Prostate gland (tissue), 2 donors: ENCODE measurements around the gene CPNE2. TPM values are rescaled to one million over a fixed set of nuclear protein-coding genes. Genes with fewer than 3 reads are reported as not detected.

Experiments
- DNase-seq: peaks from one replicate; pipeline ENCODE4 v3.0.0-alpha.2; 2019; ENCODE audit warnings: low spot score
- H3K27ac ChIP-seq, 2 donors: fragments of 200-600 bp; sonication (generic); 2 replicates each; pipeline ENCODE4 v1.5.1; 2017 to 2019
- H3K27me3 ChIP-seq: fragments of 200-600 bp; sonication (generic); replicated peaks from 2 replicates; pipeline ENCODE4 v1.5.1; 2019; ENCODE audit not compliant: insufficient read depth
- H3K36me3 ChIP-seq, 2 donors: fragments of 200-600 bp; sonication (generic); 1 replicate in 1 of 2; 2 replicates in 1 of 2; pipeline versions ENCODE4 v1.5.1 to v1.8.1; 2017 to 2019
- H3K4me1 ChIP-seq: fragments of 200-600 bp; sonication (generic); replicated peaks from 2 replicates; pipeline ENCODE4 v1.5.1; 2019
- H3K4me3 ChIP-seq, 2 donors: fragments of 200-600 bp; sonication (generic); 2 replicates each; pipeline ENCODE4 v1.5.1; 2017 to 2019
- H3K9me3 ChIP-seq: fragments of 200-600 bp; sonication (generic); 2 replicates; pipeline ENCODE4 v1.5.1; 2017
- POLR2A ChIP-seq: fragments of 450-650 bp; IDR thresholded peaks from one replicate; pipeline ENCODE4 v1.6.1; 2016; ENCODE audit warnings: antibody characterized with exemption, mild to moderate bottlenecking
- POLR2AphosphoS5 ChIP-seq: sonication (generic); formaldehyde crosslinking; IDR thresholded peaks from one replicate; pipeline ENCODE4 v1.6.1; 2017; ENCODE audit warnings: antibody characterized with exemption
- WGBS: methylation state at CpG from one replicate; pipeline ENCODE4 v1.1.5; 2018; 5-methylcytosine and 5-hydroxymethylcytosine counted together
- intact Hi-C: fragments of 100-400 bp; cut with DNase I; formaldehyde crosslinking; loops from one replicate; pipeline ENCODE4 v1.14.2; 2022
- total RNA-seq, 2 donors: library from RNA; depleted of rRNA; stranded (reverse); fragments of >200 nt; gene quantifications; one replicate each; pipeline ENCODE4 v1.1.0, GENCODE V29; 2016
- TF ChIP-seq, protein P1 (sequence below), 4 experiments: fragments of 200-600 bp in 2 of 4; fragments of 450-650 bp in 2 of 4; sonication (generic) in 2 of 4; IDR thresholded peaks; 1 replicate in 3 of 4; 2 replicates in 1 of 4; pipeline ENCODE4 v1.5.1; 2016 to 2019; ENCODE audit warnings: antibody characterized with exemption in 4 of 4, mild to moderate bottlenecking in 2 of 4, moderate library complexity in 2 of 4

CPNE2 gene
- total RNA-seq, 2 donors from 2014 or later = 22.3 to 23.3 TPM

DNA sequence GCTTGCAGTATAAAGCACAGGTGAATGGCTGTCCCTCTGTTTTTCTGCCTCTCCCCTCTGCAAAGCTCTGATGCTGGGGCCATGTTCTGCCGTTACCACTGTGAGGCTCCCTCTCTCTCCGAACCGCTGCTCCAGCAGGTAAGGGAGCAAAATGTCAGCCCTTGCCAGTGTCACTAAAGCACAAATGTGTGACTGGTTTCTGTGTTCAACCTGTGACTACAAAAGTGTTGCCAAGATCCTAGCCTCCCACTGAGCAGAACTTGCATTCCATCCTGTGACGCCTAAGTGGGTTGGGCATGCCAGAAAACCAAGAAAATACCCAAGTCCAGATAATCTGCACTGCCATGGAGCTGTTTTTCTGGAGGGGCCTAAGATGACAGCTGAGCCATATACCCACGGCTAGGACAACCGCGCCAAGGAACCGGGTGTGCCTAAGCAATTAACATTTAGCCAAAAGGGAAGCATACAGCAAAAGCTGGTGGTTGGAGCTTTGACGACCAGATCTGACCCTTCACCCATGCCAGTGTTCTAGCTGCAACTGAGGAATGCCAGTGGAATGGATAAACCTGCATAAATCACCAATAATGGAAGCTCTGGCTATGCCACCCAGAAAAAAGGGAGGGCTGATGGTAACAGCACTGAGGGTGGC, 58.4 kb downstream of the CPNE2 start:
- no peak overlapping the region for H3K4me3 ChIP-seq
- H3K27me3 ChIP-seq = no peaks in the 10 kb centered on the region
- H3K36me3 ChIP-seq = peaks cover 0 to 10% of the 10 kb centered on the region in 2 donors
- H3K27ac ChIP-seq = no peak overlapping the region
- 89% methylated on average over 9 of the region's 9 CpGs for whole genome bisulfite sequencing
- intact Hi-C loops = no loop called here
- no peaks in the 10 kb centered on the region for H3K9me3 ChIP-seq
- no peak for DNase-seq
- TF ChIP-seq POLR2A (no peak), POLR2AphosphoS5 (no peak)
- TF ChIP-seq, protein P1, sequence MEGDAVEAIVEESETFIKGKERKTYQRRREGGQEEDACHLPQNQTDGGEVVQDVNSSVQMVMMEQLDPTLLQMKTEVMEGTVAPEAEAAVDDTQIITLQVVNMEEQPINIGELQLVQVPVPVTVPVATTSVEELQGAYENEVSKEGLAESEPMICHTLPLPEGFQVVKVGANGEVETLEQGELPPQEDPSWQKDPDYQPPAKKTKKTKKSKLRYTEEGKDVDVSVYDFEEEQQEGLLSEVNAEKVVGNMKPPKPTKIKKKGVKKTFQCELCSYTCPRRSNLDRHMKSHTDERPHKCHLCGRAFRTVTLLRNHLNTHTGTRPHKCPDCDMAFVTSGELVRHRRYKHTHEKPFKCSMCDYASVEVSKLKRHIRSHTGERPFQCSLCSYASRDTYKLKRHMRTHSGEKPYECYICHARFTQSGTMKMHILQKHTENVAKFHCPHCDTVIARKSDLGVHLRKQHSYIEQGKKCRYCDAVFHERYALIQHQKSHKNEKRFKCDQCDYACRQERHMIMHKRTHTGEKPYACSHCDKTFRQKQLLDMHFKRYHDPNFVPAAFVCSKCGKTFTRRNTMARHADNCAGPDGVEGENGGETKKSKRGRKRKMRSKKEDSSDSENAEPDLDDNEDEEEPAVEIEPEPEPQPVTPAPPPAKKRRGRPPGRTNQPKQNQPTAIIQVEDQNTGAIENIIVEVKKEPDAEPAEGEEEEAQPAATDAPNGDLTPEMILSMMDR (IDR thresholded peaks at IDR 0.05) = no peak
- no peaks in the 10 kb centered on the region for H3K4me1 ChIP-seq

DNA sequence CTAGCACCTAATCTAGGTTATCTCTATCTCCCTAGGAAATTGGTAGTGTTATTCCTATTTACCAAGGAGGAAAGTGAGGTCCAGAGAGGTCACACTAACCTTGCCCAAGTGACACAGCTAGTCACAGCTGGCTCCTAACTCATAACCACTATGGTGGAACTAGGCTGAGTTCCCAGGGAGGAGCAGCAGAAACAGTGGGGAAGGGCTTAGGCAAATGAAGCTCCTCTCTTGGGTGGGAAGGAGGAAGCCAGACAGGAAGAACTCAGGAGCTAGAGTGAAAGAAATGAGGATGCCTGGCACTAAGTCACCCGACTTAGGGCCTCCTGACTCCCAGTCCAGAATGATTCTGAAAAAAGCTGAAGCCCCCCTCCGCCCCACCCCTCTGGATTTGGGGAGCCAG, 59.0 kb downstream of the CPNE2 start:
- intact Hi-C loops = no loop called here
- no peak for DNase-seq
- Histone ChIP-seq H3K4me1 (no peaks in the 10 kb centered on the region), H3K36me3 (peaks cover 0 to 10% of the 10 kb centered on the region in 2 donors), H3K9me3 (no peaks in the 10 kb centered on the region), H3K27ac (no peak overlapping the region), H3K4me3 (no peak overlapping the region), H3K27me3 (no peaks in the 10 kb centered on the region)
- WGBS = 91% methylated on average over 2 of the region's 2 CpGs
- TF ChIP-seq POLR2AphosphoS5 = no peak
- no peak for TF ChIP-seq POLR2A

DNA sequence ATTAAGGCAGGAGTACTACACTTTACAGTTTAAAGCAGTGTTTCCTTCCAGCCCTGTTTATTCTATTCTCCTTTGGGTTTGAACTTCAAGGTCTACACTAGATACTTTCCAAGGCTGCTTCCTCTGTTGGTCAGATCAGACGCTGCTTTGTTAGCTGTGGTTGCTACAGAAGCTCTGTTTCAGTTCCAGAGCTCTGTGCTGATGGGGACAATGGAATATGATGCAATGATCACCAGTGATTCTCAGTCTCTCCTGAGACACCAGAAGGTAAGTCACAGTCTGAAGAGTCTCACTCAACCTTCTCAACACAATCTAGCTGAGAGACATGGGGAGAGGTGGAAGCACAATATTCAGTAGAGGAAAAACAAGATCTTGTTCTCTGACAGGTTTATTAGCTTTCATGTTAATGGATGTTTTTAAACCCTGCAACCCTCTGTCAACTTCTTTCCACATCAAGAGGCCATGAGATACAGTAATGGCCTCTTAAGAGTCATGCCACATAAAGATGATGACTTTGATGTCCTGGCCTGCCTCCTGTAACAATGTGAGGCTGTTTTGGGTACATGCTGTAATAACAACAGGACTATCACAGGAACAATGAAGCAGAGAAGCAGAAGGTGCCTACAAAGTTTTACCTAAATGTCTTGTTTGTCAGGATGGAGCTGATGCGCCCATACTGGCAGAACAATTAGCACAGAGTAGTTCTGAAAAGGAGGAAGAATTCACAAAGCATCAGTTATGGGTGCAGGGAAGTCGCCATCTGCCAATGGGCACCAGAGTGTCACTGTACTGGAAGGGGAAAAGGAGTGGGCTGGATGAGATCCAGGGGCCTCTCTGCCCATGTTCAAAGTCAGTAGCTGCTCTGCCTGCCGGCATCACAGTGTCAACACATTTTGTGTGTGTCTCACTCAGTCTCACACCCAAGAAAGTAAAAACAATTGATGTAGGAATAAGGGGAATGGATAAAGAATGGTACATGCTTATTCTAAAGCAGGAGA, 60.0 kb downstream of the CPNE2 start:
- 65% methylated on average over 4 of the region's 4 CpGs for WGBS
- intact Hi-C loops = no loop called here
- Histone ChIP-seq H3K9me3 (no peaks in the 10 kb centered on the region), H3K27ac (no peak overlapping the region), H3K4me3 (no peak overlapping the region), H3K27me3 (no peaks in the 10 kb centered on the region), H3K36me3 (peaks cover 0 to 10% of the 10 kb centered on the region in 2 donors), H3K4me1 (no peaks in the 10 kb centered on the region)
- TF ChIP-seq POLR2A (no peak), POLR2AphosphoS5 (no peak)
- TF ChIP-seq, protein P1 (IDR thresholded peaks at IDR 0.05) = no peak
- no peak for DNase-seq

DNA sequence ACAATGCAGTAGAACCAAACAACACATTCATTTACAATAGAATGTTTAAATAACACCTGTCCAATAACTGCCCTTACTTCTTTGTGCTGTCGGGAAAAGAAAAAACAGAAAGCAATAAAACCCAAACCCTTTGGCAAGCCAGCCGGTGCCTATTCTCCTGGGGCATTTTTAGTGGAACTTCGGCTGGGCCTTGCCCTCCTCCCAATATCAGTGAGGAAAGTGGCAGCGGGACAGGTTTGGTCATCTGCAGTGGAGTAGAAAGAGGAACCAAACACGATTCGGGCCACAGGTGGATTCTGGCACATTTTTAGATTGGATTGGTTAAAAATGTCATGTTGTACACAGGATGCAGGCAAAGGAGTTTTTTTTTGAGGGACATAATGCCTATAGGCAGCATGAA, 61.5 kb downstream of the CPNE2 start:
- TF ChIP-seq POLR2A = no peak
- TF ChIP-seq, protein P1 (IDR thresholded peaks at IDR 0.05) = no peak
- no peak for TF ChIP-seq POLR2AphosphoS5
- H3K4me1 ChIP-seq = no peaks in the 10 kb centered on the region
- no peaks in the 10 kb centered on the region for H3K9me3 ChIP-seq
- 38% methylated on average over 6 of the region's 6 CpGs for WGBS
- H3K36me3 ChIP-seq = peaks cover 0 to 10% of the 10 kb centered on the region in 2 donors
- no peak for DNase-seq
- no peak overlapping the region for H3K4me3 ChIP-seq
- intact Hi-C loops = no loop called here
- H3K27ac ChIP-seq = no peak overlapping the region
- H3K27me3 ChIP-seq = no peaks in the 10 kb centered on the region

DNA sequence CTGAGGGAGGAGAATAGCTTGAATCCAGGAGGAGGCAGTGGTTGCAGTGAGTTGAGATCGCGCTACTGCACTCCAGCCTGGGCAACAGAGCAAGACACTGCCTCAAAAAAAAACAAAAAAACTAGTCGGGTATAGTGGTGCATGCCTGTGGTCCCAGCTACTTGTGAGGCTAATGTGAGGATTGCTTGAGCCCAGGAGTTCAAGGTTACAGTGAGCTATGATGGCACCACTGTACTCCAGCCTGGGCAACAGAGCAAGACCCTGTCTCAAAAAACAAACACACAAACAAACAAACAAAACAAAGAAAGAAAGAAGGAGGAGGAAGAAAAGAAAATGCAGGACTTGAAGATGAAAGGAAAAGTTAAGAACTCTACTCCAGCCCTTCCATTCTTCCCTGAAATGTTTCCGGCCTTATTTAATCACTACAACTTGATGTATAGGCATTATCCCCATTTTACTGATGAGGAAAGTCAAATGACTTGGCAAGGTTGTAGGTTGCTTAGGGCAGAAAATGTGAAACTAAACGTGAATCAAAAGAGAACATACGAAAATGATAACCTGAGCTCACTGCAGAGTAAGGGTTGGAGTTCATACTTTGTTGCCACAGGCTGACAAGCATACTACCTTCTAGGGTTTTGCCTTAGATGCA, 63.4 kb downstream of the CPNE2 start:
- Histone ChIP-seq H3K4me1 (no peaks in the 10 kb centered on the region), H3K36me3 (peaks cover 0 to 10% of the 10 kb centered on the region in 2 donors), H3K9me3 (no peaks in the 10 kb centered on the region), H3K27me3 (no peaks in the 10 kb centered on the region), H3K4me3 (no peak overlapping the region), H3K27ac (no peak overlapping the region)
- no peak for DNase-seq
- WGBS = 86% methylated on average over 6 of the region's 6 CpGs
- intact Hi-C loops = no loop called here
- TF ChIP-seq POLR2AphosphoS5 = no peak
- TF ChIP-seq, protein P1 (IDR thresholded peaks at IDR 0.05) = no peak
- TF ChIP-seq POLR2A = no peak
